HG03442 (cell line): ENCODE data around the gene NINJ2.
A peak's percentile ranks its signal among the peaks of the same experiment; 100 is the strongest.
"Not testable (repeated sequence)": the region's sequence is repeated elsewhere in the genome, so short reads cannot be mapped to it uniquely, and the experiment has no call there.

Source experiments
- ATAC-seq: cut with Tn5 transposase; IDR thresholded peaks from one replicate; pipeline ENCODE4 v1.9.1; 2021; ENCODE audit warnings: mild to moderate bottlenecking, moderate library complexity; ENCODE audit not compliant: unreplicated experiment

The NINJ2 gene

DNA sequence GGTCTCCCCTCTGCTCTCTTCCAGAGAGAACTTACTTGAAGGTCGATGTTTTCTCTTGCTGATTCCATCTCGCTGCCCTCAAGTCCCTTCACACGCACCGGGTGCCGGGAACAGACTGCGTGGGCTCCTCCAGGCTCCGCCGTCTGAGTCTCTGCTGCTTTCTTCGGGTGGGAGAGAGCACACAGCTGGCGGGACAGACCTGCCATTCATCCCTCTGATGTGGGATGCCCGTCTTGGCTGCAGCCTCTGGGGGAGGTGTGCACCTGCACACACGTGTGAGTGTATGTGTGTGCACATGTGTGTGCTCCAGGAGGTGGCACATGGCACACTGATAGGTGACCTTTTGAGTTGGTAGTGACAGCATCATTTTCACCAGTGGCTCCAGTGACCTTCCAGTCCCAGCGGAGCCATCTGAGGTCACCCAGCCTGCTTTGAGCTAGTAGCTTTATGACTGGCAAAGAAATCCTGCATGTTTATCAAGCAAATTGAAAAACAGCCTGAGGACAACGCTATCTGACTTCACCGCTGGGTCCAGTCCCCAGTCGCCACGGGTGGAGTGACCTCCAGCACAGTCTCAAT is at the start of gene NINJ2:
Gene NINJ2 (minus strand): TSS at position 153 of the 579 bp plus-strand sequence. CDS start 85 bp downstream, at position 68.
- ATAC-seq, result no peak

GRCh38 chr12:712172-712863 is 49.1 kb upstream of the NINJ2 start:
- ATAC-seq, result no peak

GRCh38 chr12:709455-710020 is 46.3 kb upstream of the NINJ2 start:
- ATAC-seq, result no peak

- not testable (repeated sequence) for ATAC-seq
Observed at GRCh38 chr12:708084-708483, 44.8 kb upstream of the NINJ2 start.

DNA sequence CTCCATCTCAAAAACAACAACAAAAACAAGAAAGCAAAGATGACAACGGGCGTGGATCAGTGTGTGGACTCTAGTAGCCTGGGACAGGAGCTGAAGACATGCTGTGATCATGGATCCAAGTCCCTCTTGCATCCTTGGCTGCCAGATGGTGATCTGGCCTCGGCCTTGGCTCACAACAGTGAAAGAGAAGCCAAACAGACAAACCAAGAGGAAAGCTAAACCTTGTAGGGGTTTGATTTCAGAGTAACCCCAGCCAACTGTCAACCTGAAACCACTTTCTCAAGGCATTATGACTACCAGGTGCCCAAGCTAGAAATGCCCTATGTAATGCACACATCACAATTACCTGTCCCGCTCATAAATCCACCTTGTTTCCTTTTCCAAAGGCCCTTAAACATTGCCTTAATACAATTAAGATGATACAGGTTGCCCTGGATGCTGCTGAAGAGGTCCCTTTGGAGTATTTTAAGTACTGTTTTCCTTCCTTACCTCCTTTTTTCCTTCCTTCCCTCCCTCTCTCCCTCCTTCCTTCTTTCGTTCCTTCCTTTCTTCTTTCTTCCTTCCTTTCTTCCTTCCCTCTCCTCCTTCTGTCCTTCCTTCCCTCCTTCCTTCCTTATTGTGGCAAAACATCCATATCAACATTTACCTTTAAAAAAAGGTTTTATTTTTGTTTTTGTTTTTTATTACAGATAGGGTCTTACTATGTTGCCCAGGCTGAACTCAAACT is 41.4 kb upstream of the NINJ2 start:
- no peak for ATAC-seq

- no peak for ATAC-seq
Observed at GRCh38 chr12:701896-702539, 38.8 kb upstream of the NINJ2 start.

DNA sequence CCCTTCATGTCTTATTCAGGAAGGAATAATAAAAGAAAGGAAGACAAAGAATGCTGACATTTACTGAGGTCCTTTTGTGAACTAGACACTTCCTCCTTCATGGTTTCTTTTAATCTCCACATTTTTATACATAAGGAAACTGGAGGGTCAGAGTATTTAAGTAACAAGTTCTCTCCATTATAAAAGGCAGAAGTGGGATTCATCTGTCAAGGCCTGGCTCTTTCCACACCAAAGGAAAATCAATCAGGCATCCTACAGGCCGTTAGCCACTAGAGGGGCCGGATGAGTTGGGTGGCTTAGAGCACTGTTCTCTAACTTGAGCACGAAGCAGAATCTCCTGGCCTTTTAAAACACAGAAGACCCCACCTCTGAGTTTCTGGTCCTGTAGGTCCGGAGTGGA is 36.8 kb upstream of the NINJ2 start:
- no peak for ATAC-seq

DNA sequence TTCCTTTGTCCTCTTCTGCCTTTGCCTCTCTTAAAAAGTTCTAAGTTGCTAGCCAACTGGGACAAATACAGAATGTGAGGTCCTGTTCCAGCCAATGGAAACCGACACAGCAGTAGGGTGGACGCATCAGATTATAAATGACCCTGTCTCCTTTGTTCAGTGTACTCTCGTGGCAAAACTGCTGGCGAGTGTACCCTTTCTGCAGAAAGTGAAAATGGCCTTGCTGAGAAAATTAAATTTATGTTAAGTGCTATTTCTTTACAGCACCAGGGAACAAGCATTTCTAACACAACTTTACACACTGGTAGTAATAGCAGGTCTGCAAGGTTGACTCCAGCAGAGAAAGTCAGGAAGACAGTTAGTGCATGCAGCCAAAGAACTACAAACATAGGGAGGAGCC is 35.0 kb upstream of the NINJ2 start:
- ATAC-seq, result not testable (repeated sequence)

DNA sequence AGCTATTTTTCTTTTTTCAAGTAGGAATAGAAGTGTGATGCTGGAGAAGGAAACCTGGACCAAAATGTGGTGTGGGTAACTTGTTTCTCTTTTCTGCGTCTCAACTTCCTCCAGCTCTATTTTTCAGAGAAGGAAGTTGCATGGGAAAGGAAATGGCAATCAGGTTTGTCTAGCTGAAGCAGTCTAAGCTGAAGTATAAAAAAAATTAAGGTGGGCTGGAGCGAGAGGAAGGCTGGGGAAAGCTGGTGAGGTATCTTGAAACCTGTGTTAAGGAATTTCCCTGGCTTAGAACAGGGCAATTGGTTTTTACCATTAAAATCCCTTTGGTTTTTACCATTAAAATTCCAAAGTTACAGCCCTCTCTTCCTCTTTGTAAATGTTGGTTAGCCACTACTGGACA is 34.2 kb upstream of the NINJ2 start:
- no peak for ATAC-seq

DNA sequence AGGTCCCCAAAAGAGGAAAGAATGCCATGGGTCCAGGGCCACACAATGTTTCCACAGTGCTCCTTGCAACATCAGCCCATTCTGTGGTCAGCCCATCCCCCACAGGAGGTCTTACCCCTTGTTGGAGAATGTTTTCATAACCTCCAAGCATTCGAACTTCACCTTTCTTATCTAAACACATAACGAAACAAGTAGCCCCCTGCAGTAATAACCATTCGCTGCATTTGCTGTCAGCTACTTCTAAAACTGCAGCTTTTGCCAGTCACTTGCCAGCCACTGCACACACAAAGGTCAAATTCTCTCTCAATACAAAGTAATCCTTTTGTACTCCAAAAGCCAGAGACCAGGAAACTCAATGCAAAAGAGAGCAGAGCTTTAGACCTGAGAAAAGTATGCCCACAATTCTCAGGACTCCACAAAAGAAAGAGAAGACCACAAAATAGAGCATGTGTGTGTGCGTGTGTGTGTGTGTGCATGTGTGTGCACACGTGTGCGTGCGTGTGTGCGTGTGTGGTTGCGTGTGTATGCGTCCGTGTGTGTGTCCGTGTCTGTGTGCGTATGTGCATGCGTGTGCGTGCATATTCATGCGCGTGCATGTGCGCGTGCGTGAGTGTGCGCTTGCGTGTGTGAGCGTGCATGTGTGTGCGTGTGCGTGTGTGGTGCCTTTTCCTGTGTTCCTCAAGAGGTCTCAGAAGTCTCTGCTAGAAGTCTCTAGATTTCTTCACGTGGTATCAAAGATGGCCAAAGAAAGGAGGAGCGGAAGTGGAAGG is 31.7 kb upstream of the NINJ2 start:
- ATAC-seq, result no peak

- no peak for ATAC-seq
Observed at GRCh38 chr12:693934-694533, 30.8 kb upstream of the NINJ2 start.

DNA sequence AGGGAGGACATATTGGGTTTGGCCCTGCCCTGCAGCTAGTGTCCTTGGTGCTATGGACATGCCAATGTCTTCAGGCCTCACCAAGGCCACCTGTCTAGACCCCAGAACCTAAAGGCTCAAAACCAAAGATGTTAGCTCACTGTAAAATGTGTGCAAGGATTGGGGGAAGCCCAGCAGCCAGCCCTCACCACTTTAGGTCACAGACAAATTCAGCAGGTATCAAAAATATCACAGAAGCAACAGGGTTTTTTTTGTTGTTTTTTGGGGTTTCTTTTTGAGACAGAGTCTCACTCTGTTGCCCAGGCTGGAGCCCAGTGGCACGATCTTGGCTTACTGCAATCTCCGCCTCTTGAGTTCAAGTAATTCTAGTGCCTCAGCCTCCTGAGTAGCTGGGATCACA is 29.0 kb upstream of the NINJ2 start:
- ATAC-seq, result no peak

- ATAC-seq, result no peak
Observed at GRCh38 chr12:690466-690865, 27.2 kb upstream of the NINJ2 start.

DNA sequence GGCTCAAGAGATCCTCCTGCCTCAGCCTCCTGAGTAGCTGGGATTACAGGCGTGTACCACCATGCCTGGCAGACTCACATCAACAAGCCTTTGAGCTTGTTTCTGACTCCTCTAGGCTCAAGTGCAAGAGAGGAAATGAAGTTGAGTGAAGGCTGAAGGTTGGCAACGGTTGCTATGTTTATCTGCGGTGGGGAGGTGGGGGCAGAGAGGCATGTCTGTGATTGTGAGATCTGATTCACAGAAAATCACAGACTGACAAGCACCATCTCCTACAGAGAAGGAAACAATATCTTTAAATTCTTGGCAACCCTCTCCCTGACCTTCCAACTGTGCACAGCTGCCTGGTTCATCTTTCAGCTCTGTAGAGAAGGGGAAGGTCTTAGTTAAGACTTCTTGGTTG is 22.1 kb upstream of the NINJ2 start:
- ATAC-seq, result peak; percentile 72

GRCh38 chr12:684416-684815 is 21.2 kb upstream of the NINJ2 start:
- no peak for ATAC-seq

DNA sequence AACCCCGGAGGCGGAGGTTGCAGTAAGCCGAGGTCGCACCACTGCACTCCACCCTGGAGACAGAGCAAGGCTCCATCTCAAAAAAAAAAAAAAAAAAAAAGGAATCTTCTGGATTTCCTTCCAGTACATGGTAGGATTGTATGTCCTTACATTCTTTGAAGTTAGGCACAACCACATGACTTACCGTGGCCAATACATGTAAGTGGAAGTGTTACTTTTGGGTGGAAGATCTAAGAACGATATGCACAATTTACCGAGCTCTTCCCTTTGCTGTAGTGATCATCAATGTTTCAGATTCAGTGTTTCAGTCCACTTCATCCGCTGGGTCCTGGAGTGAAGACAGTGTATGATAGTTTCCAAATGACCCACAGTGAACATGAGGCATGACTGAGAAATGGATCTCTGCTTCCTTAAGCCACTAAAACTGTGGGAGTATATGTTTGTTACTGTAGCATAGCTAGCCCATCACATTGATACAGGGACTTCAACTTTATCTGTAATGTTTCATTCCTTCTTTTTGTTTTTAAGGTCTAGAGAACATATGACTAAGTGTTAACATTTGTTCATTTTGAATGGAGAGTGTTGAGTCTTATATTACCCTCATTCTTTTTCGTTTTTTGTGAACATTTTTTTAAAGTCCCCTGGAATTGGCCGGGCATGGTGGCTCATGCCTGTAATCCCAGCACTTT is 18.5 kb upstream of the NINJ2 start:
- ATAC-seq, result no peak

- no peak for ATAC-seq
Observed at GRCh38 chr12:678747-679712, 15.8 kb upstream of the NINJ2 start.

DNA sequence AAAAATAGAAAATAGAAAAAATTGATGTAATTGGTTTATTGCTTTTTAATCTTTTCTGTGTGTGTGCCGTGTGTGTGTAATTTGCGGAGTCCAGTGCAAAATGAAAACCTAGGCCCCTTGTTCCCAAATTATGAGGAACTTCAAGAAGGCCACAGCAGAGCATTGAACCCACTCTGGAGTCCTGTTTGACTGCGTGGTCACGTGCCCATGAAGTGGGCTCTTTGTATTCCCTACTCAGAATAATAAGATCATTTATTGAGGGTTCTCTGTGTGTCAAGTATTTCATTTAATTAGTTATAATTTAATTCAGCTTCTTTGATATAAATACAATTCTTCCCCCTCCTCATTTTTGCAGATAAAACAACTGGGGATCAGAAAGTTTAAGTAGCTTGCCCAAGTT is 12.3 kb upstream of the NINJ2 start:
- ATAC-seq, result no peak
